ENCODE measurements around the gene PRR22.

DNA sequence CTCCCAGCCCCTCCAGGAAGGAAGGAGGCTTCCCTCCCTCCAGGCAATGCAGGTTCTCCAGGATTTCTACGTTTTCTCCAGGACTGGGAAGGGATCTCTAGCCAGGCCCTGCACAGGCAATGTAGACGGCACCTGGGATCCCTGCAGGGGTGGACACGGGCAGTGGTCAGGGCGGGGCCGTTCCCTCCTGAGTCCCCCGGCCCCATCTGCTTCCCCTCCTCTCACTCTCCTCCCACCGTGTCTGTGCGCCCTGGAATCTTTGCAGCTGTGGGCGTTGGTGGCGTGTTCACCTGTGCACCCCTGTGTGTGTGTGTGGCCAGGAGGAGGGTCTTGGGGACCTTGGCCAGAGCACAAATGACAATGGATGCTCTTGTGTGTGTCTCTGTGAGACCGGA lies 30.3 kb upstream of the PRR22 start:
- TF ChIP-seq, protein P1, sequence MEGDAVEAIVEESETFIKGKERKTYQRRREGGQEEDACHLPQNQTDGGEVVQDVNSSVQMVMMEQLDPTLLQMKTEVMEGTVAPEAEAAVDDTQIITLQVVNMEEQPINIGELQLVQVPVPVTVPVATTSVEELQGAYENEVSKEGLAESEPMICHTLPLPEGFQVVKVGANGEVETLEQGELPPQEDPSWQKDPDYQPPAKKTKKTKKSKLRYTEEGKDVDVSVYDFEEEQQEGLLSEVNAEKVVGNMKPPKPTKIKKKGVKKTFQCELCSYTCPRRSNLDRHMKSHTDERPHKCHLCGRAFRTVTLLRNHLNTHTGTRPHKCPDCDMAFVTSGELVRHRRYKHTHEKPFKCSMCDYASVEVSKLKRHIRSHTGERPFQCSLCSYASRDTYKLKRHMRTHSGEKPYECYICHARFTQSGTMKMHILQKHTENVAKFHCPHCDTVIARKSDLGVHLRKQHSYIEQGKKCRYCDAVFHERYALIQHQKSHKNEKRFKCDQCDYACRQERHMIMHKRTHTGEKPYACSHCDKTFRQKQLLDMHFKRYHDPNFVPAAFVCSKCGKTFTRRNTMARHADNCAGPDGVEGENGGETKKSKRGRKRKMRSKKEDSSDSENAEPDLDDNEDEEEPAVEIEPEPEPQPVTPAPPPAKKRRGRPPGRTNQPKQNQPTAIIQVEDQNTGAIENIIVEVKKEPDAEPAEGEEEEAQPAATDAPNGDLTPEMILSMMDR (IDR thresholded peaks at IDR 0.05; ENCODE audit: low read depth, low read length), result no peak
- TF ChIP-seq POLR2A (IDR thresholded peaks at IDR 0.05; ENCODE audit: extremely low read depth, insufficient read length), result no peak
- TF ChIP-seq, protein P2, sequence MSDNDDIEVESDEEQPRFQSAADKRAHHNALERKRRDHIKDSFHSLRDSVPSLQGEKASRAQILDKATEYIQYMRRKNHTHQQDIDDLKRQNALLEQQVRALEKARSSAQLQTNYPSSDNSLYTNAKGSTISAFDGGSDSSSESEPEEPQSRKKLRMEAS (IDR thresholded peaks at IDR 0.05; ENCODE audit: low read depth, low read length), result no peak
